Spleen (tissue), 7 donors: Measurements from ENCODE around the gene ZNF816.

Experiments used
- CTCF ChIP-seq, 11 experiments: fragments of 200-600 bp in 7 of 11; fragments of 450-650 bp in 4 of 11; sonication (generic) in 4 of 11; IDR thresholded peaks in 8 of 11; conservative IDR thresholded peaks in 3 of 11; 1 replicate in 7 of 11; 2 replicates in 4 of 11; pipeline versions ENCODE4 v1.4.0 to v1.8.0; 2016 to 2021; ENCODE audit warnings: antibody characterized with exemption in 11 of 11, inconsistent platforms in 4 of 11, mild to moderate bottlenecking in 1 of 11
- POLR2A ChIP-seq, 3 donors: fragments of 450-650 bp; IDR thresholded peaks; one replicate each; pipeline ENCODE4 v1.5.1; 2017; ENCODE audit warnings: antibody characterized with exemption in 3 of 3, mild to moderate bottlenecking in 1 of 3
- POLR2AphosphoS5 ChIP-seq, 3 donors: sonication (generic); formaldehyde crosslinking; IDR thresholded peaks; one replicate each; pipeline ENCODE4 v1.5.1; 2017; ENCODE audit warnings: antibody characterized with exemption in 3 of 3
- donor health status: DM: no; HTN: no; CAD: no; lungs with moderate emphysema.
- donor health status: DM: no; HTN: no; CAD: no.
- donor health status: DM: no; HTN: no; CAD: no.

GRCh38 chr19:52992109-52993004, 29.7 kb upstream of the ZNF816 start:
- TF ChIP-seq POLR2AphosphoS5 (IDR thresholded peaks at IDR 0.05) (no peak), CTCF (IDR thresholded peaks at IDR 0.05 in 8 of 11, conservative IDR thresholded peaks at IDR 0.05 in 3 of 11) (no peak), POLR2A (IDR thresholded peaks at IDR 0.05) (no peak)
